Upper lobe of right lung (tissue), 1 donor: ENCODE data around the gene TRPM2. TPM values are rescaled to one million over a fixed set of nuclear protein-coding genes. Genes with fewer than 3 reads are reported as not detected.

ENCODE experiments used
- ATAC-seq: fragments of 200-7000 bp; cut with Tn5 transposase; one replicate; pipeline ENCODE4 v1.9.1; 2020; ENCODE audit warnings: mild to moderate bottlenecking, moderate library complexity
- DNase-seq: peaks from one replicate; pipeline ENCODE4 v3.0.0-alpha.2; 2020
- H3K27ac ChIP-seq: fragments of 200-600 bp; one replicate; pipeline ENCODE4 v1.8.0; 2022
- H3K27me3 ChIP-seq: fragments of 200-600 bp; one replicate; pipeline ENCODE4 v1.8.0; 2022; ENCODE audit warnings: mild to moderate bottlenecking
- H3K36me3 ChIP-seq: fragments of 200-600 bp; one replicate; pipeline ENCODE4 v1.8.0; 2022
- H3K4me1 ChIP-seq: fragments of 200-600 bp; one replicate; pipeline ENCODE4 v1.8.0; 2022
- H3K4me3 ChIP-seq: fragments of 200-600 bp; one replicate; pipeline ENCODE4 v1.8.0; 2022; ENCODE audit warnings: mild to moderate bottlenecking
- H3K9me3 ChIP-seq: fragments of 200-600 bp; one replicate; pipeline ENCODE4 v1.8.0; 2022
- CTCF ChIP-seq: fragments of 200-600 bp; IDR thresholded peaks from one replicate; pipeline ENCODE4 v1.8.0; 2022; ENCODE audit warnings: antibody characterized with exemption
- intact Hi-C: fragments of 100-400 bp; cut with DNase I; formaldehyde crosslinking; loops from one replicate; pipeline ENCODE4 v1.11.0; 2022
- total RNA-seq: library from RNA; stranded (reverse); fragmentation: NEBNext Ultra II Directional; extraction: Animal tissue kit (Norgen Biotek cat#: 25700); gene quantifications from one replicate; pipeline ENCODE4 v1.2.1, GENCODE V29; 2021
- donor health status: DM: no; HTN: yes; CAD: no; lungs with severe emphysema.

TRPM2 gene
- total RNA-seq, 1 donor from 2014 or later = 10.0 TPM

GRCh38 chr21:44448651-44449131 is 95.3 kb downstream of the TRPM2 start:
- Histone ChIP-seq H3K9me3 (no peaks in the 10 kb centered on the region), H3K4me3 (no peak overlapping the region), H3K36me3 (no peaks in the 10 kb centered on the region), H3K27me3 (peaks cover 17% of the 10 kb centered on the region), H3K27ac (no peak overlapping the region), H3K4me1 (no peaks in the 10 kb centered on the region)
- ATAC-seq (no peak), DNase-seq (no peak)
- TF ChIP-seq CTCF = no peak
- intact Hi-C loops = no loop called here

- no peaks in the 10 kb centered on the region for H3K9me3 ChIP-seq
- no peak overlapping the region for H3K27ac ChIP-seq
- H3K4me1 ChIP-seq = no peaks in the 10 kb centered on the region
- no peaks in the 10 kb centered on the region for H3K36me3 ChIP-seq
- intact Hi-C loops = no loop called here
- DNase-seq (no peak), ATAC-seq (peak; percentile 23)
- no peak for TF ChIP-seq CTCF
- H3K4me3 ChIP-seq = no peak overlapping the region
- peaks cover 17% of the 10 kb centered on the region for H3K27me3 ChIP-seq
These were observed 96.3 kb downstream of the TRPM2 start for GRCh38 chr21:44449473-44450363.

GRCh38 chr21:44450402-44450801 is 97.0 kb downstream of the TRPM2 start:
- Histone ChIP-seq H3K36me3 (no peaks in the 10 kb centered on the region), H3K4me1 (no peaks in the 10 kb centered on the region), H3K4me3 (no peak overlapping the region), H3K9me3 (no peaks in the 10 kb centered on the region), H3K27ac (no peak overlapping the region), H3K27me3 (peaks cover 17% of the 10 kb centered on the region)
- ATAC-seq = no peak
- intact Hi-C loops = no loop called here
- TF ChIP-seq CTCF = no peak
- DNase-seq = no peak

- Histone ChIP-seq H3K27me3 (peaks cover 17% of the 10 kb centered on the region), H3K4me1 (peaks cover 2% of the 10 kb centered on the region), H3K36me3 (no peaks in the 10 kb centered on the region), H3K27ac (no peak overlapping the region), H3K9me3 (no peaks in the 10 kb centered on the region), H3K4me3 (no peak overlapping the region)
- ATAC-seq = no peak
- DNase-seq = no peak
- TF ChIP-seq CTCF = no peak
- intact Hi-C loops = no loop called here
These were observed 97.6 kb downstream of the TRPM2 start for GRCh38 chr21:44450999-44451398.

- peaks cover 14% of the 10 kb centered on the region for H3K27me3 ChIP-seq
- ATAC-seq = no peak
- TF ChIP-seq CTCF = no peak
- H3K27ac ChIP-seq = no peak overlapping the region
- no peak overlapping the region for H3K4me3 ChIP-seq
- no peak for DNase-seq
- peaks cover 6% of the 10 kb centered on the region for H3K4me1 ChIP-seq
- no peaks in the 10 kb centered on the region for H3K9me3 ChIP-seq
- intact Hi-C loops = no loop called here
- H3K36me3 ChIP-seq = no peaks in the 10 kb centered on the region
These were observed 99.7 kb downstream of the TRPM2 start for GRCh38 chr21:44453120-44453519.
